Measurements from ENCODE around the gene AKR1B1. TPM values are rescaled to one million over a fixed set of nuclear protein-coding genes. Genes with fewer than 3 reads are reported as not detected.
A peak's percentile ranks its signal among the peaks of the same experiment; 100 is the strongest.

The AKR1B1 gene
- total RNA-seq, 1 experiment from 2014 or later, result not detected

GRCh38 chr7:134420424-134421125 is 38.3 kb downstream of the AKR1B1 start:
- DNase-seq (ENCODE audit: low spot score), result peak; percentile 97

GRCh38 chr7:134419875-134420274 is 39.0 kb downstream of the AKR1B1 start:
- no peak for DNase-seq (ENCODE audit: low spot score)

- DNase-seq (ENCODE audit: low spot score), result no peak
Observed at GRCh38 chr7:134419085-134419484, 39.8 kb downstream of the AKR1B1 start.

DNA sequence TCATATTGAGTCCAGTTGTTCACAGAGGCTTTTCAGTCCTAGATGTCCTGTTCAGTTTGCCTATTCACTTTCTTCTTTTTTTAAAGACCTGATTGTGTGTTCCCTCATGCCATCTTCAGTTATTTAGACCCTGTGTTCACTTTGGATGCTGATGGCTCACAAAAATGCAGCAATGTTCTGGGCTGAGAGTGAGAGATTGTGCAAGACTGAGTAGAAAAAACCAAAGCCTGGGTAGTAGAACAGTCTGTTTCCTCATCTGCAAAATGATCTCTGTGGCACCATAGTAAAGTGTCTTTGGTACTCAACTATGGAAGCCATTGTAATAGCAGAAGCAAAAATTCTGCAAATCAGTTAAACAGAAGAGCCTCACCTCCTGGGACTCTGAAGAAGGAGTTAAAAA is 43.2 kb downstream of the AKR1B1 start:
- DNase-seq (ENCODE audit: low spot score), result no peak

DNA sequence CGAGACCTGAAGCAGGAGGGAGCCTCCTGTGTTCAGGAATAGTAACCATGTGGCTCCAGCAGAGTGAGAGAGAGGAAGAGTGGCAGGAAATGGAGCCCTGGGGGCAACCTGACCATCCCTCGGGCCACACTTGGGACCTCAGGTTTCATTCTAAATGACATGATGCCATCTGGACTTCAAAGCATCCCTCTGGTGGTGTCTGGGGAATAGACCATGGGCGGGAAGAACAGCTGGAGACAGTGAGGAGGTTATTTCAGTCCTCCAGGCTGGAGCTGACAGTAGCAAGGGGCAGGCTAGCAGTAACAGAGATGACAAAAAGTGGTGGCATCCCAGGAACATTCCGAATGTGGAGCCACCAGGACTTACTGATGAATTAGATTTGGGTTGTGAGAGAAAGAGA is 44.8 kb downstream of the AKR1B1 start:
- DNase-seq (ENCODE audit: low spot score), result no peak

DNA sequence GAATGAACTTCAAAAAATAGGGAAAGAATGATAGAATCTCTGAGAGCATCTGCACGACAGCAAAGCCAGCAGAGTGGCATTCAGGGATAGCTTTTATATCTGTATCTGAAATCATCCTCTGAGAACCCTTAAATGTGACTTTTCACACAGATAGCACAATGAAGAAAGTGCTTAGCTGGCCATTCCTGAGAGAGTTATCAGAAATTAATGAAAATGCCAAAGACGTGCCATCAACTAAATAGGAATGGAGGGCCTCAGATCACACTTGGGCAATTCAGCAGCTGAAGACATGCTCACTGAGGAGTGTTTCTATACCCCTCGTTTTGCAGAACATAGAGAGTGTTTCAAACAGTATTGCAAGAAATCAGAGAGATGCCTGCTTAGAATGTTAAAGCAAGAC is 51.6 kb downstream of the AKR1B1 start:
- no peak for DNase-seq (ENCODE audit: low spot score)

DNA sequence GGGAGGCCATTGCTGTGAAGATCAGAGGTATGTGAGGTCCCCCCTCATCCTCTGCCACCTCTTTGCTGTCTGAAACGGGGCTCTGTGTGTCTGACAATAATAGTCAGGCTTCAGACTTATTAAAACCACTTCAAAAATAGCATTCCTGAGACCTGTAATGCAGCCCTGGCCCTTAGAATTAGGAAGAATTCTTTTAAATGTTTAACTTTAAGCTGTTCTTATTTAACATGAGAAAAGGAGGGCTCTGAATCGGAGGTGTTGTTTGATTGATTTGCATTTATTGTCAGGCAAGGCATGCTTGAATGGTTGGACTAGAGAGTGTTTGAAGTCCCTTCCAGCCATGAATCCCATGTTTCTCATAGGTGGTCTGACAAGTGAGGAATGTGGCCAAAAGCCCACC is 52.5 kb downstream of the AKR1B1 start:
- DNase-seq (ENCODE audit: low spot score), result no peak

- DNase-seq (ENCODE audit: low spot score), result no peak
Observed at GRCh38 chr7:134405299-134405698, 53.6 kb downstream of the AKR1B1 start.

GRCh38 chr7:134403062-134403461 is 55.8 kb downstream of the AKR1B1 start:
- no peak for DNase-seq (ENCODE audit: low spot score)

GRCh38 chr7:134400859-134401258 is 58.0 kb downstream of the AKR1B1 start:
- no peak for DNase-seq (ENCODE audit: low spot score)

- no peak for DNase-seq (ENCODE audit: low spot score)
Observed at GRCh38 chr7:134396031-134396430, 62.9 kb downstream of the AKR1B1 start.

GRCh38 chr7:134395604-134396003 is 63.3 kb downstream of the AKR1B1 start:
- no peak for DNase-seq (ENCODE audit: low spot score)

DNA sequence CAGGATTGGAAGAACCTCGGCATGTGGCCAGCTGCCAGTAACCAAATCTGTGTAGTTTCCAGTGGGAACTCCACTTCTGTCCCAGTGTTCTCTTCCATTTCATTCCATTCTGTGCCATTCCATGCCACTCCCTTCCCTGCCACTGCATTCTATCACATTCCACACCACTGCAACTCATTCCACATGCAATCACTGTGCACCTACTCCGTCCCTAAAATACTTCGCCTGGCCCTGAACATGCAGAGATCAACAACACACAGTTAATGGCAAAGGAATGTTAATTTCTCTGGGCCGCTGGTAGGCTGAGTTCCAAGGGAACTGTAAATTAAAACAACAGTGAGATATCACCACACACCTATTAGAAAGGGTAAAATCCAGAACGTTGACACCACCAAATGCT is 64.8 kb downstream of the AKR1B1 start:
- DNase-seq (ENCODE audit: low spot score), result no peak

Other genes with a start within 250 kb of the AKR1B1 start
- gene SLC35B4, start 142.2 kb downstream of the AKR1B1 start, total RNA-seq (2014; rRNA removed; shearing (Covaris generic)), result 15.1 and 16.2 TPM in 2 replicates
- gene AKR1B10, start 68.5 kb upstream of the AKR1B1 start, total RNA-seq (2014; rRNA removed; shearing (Covaris generic)), result 79.8 and 96.7 TPM in 2 replicates
- gene AKR1B15, start 90.0 kb upstream of the AKR1B1 start, total RNA-seq (2014; rRNA removed; shearing (Covaris generic)), result not detected in 2 replicates
- 7.1 and 8.0 TPM in 2 replicates for gene BPGM, start 187.8 kb upstream of the AKR1B1 start, total RNA-seq (2014; rRNA removed; shearing (Covaris generic))

Data from HT-29 (cell line).